A549 (cell line): Measurements from ENCODE around the gene SOX10. TPM values are rescaled to one million over a fixed set of nuclear protein-coding genes. Genes with fewer than 3 reads are reported as not detected.
A peak's percentile ranks its signal among the peaks of the same experiment; 100 is the strongest.
"Not testable (repeated sequence)": the region's sequence is repeated elsewhere in the genome, so short reads cannot be mapped to it uniquely, and the experiment has no call there.

Source experiments
- ATAC-seq, 2 experiments: fragments of 200-7000 bp in 1 of 2; fragments of >200 bp in 1 of 2; cut with Nextera tagmentation in 1 of 2; cut with Tn5 transposase in 1 of 2; 3 replicates each; pipeline versions ENCODE4 v1.8.0 to v1.9.1; 2018 to 2020; ENCODE audit warnings: mild to moderate bottlenecking in 1 of 2, moderate library complexity in 1 of 2
- CTCF ChIA-PET: fragments of 300-600 bp; sonication (Branson Sonifier 250); formaldehyde crosslinking; extraction: SDS; loops from one replicate; lab custom pipeline; 2021; ENCODE audit warnings: antibody characterized with exemption, inconsistent platforms; lab: Yijun Ruan, JAX
- POLR2A ChIA-PET: fragments of 350-600 bp; formaldehyde crosslinking; extraction: SDS; loops from one replicate; lab custom pipeline; 2021; ENCODE audit warnings: antibody characterized with exemption, inconsistent platforms; lab: Yijun Ruan, JAX
- DNase-seq, 2 experiments: peaks; one replicate each; pipeline versions ENCODE4 v3.0.0 to v3.0.0-alpha.2; 2011 to 2016; ENCODE audit warnings: low read depth in 1 of 2, low spot score in 1 of 2
- FAIRE-seq: peaks from 2 replicates; lab custom pipeline; 2011; peaks lifted over from hg19 to GRCh38; lab: Jason Lieb, UNC
- H3K27ac ChIP-seq, 2 experiments: fragments of >200 bp; sonication (Bioruptor Twin); formaldehyde crosslinking; 3 replicates each; pipeline ENCODE4 v1.5.1; 2016 to 2017
- H3K4me1 ChIP-seq: fragments of >200 bp; sonication (Bioruptor Twin); formaldehyde crosslinking; 3 replicates; pipeline ENCODE4 v1.6.1; 2016
- H3K4me2 ChIP-seq: fragments of >200 bp; sonication (Bioruptor Twin); formaldehyde crosslinking; 3 replicates; pipeline ENCODE4 v1.6.1; 2016
- H3K4me3 ChIP-seq: fragments of >200 bp; sonication (Bioruptor Twin); formaldehyde crosslinking; 3 replicates; pipeline ENCODE4 v1.5.1; 2016
- H3K9me3 ChIP-seq: fragments of >200 bp; sonication (Bioruptor Twin); formaldehyde crosslinking; 3 replicates; pipeline ENCODE4 v1.6.1; 2016
- ATOH8 ChIP-seq: fragments of 250-450 bp; sonication (Bioruptor Pico); IDR thresholded peaks from 2 replicates; pipeline ENCODE4 v1.5.0; 2020; ENCODE audit warnings: low read depth, mild to moderate bottlenecking, moderate library complexity
- CBX2 ChIP-seq: fragments of 200-600 bp; sonication (generic); IDR thresholded peaks from 2 replicates; pipeline ENCODE4 v1.6.1; 2016; ENCODE audit warnings: low read depth, mild to moderate bottlenecking, borderline replicate concordance
- CTCF ChIP-seq: fragments of >200 bp; sonication (Bioruptor Twin); formaldehyde crosslinking; IDR thresholded peaks from 3 replicates; pipeline ENCODE4 v1.5.1; 2016
- ESRRA ChIP-seq: fragments of 150-350 bp; IDR thresholded peaks from 2 replicates; pipeline ENCODE4 v1.6.1; 2014; ENCODE audit warnings: mild to moderate bottlenecking, low read length, borderline replicate concordance
- FOXS1 ChIP-seq: fragments of 250-450 bp; sonication (Bioruptor Pico); IDR thresholded peaks from 2 replicates; pipeline ENCODE4 v1.5.0; 2020; ENCODE audit warnings: mild to moderate bottlenecking, moderate library complexity
- GATA3 ChIP-seq: IDR thresholded peaks from 2 replicates; pipeline ENCODE4 v1.6.1; 2012; ENCODE audit warnings: borderline replicate concordance
- JUN ChIP-seq, 2 experiments: fragments of >200 bp; sonication (Bioruptor Twin); formaldehyde crosslinking; IDR thresholded peaks; 2 replicates in 1 of 2; 3 replicates in 1 of 2; pipeline ENCODE4 v1.6.1; 2016 to 2017
- KDM1A ChIP-seq: fragments of 200-600 bp; sonication (generic); IDR thresholded peaks from 2 replicates; pipeline ENCODE4 v1.6.1; 2016; ENCODE audit warnings: low read depth, mild to moderate bottlenecking
- NFE2L2 ChIP-seq: fragments of 150-350 bp; conservative IDR thresholded peaks from 2 replicates; pipeline ENCODE4 v1.6.1; 2014; ENCODE audit warnings: low read length
- RAD21 ChIP-seq, 2 experiments: fragments of >200 bp in 1 of 2; sonication (Bioruptor Twin) in 1 of 2; formaldehyde crosslinking in 1 of 2; IDR thresholded peaks in 1 of 2; conservative IDR thresholded peaks in 1 of 2; 2 replicates in 1 of 2; 3 replicates in 1 of 2; pipeline ENCODE4 v1.6.1; 2012 to 2018; ENCODE audit warnings: inconsistent platforms in 1 of 2
- RCOR1 ChIP-seq: fragments of 150-350 bp; IDR thresholded peaks from 2 replicates; pipeline ENCODE4 v1.6.1; 2014; ENCODE audit warnings: antibody characterized with exemption, low read length, low read depth
- RFX5 ChIP-seq: fragments of 450-650 bp; IDR thresholded peaks from 2 replicates; pipeline ENCODE4 v1.7.1; 2014; ENCODE audit warnings: antibody characterized with exemption, mild to moderate bottlenecking, moderate library complexity
- RNF2 ChIP-seq: fragments of 200-600 bp; sonication (generic); IDR thresholded peaks from 2 replicates; pipeline ENCODE4 v1.6.1; 2016; ENCODE audit warnings: low read depth, mild to moderate bottlenecking, antibody characterized with exemption, moderate library complexity, borderline replicate concordance
- SREBF2 ChIP-seq: fragments of 450-650 bp; IDR thresholded peaks from 2 replicates; pipeline ENCODE4 v1.6.1; 2014; ENCODE audit warnings: mild to moderate bottlenecking, moderate library complexity
- TFCP2L1 ChIP-seq: fragments of 250-450 bp; sonication (Bioruptor Pico); IDR thresholded peaks from 2 replicates; pipeline ENCODE4 v1.5.0; 2021; ENCODE audit warnings: mild to moderate bottlenecking
- ZC3H11A ChIP-seq: fragments of 450-650 bp; IDR thresholded peaks from 2 replicates; pipeline ENCODE4 v1.6.1; 2014; ENCODE audit warnings: antibody characterized with exemption, mild to moderate bottlenecking
- ZNF302 ChIP-seq: fragments of 250-450 bp; sonication (Bioruptor Pico); IDR thresholded peaks from 2 replicates; pipeline ENCODE4 v1.9.0; 2021; ENCODE audit warnings: inconsistent platforms, mild to moderate bottlenecking, moderate library complexity
- ZSCAN20 ChIP-seq: fragments of 250-450 bp; sonication (Bioruptor Pico); IDR thresholded peaks from 2 replicates; pipeline ENCODE4 v1.8.0; 2022; ENCODE audit warnings: mild to moderate bottlenecking, moderate library complexity
- WGBS: methylation state at CpG from one replicate; pipeline ENCODE4 v1.1.6; 2017; ENCODE audit errors: missing lambda C conversion rate; 5-methylcytosine and 5-hydroxymethylcytosine counted together
- polyA plus RNA-seq, 4 experiments: library from polyadenylated mRNA; depleted of rRNA in 3 of 4; stranded (reverse); fragments of >200 nt; fragmentation: RNase III in 1 of 4; extraction: RNeasy Plus Mini Kit Qiagen cat#74134 plus additional on column Dnase treatment in 1 of 4; gene quantifications; 2 replicates in 3 of 4; 3 replicates in 1 of 4; pipeline ENCODE4 v1.2.3, GENCODE V29; 2011 to 2017
- TF ChIP-seq, protein P1 (sequence below): fragments of >200 bp; sonication (Bioruptor Twin); formaldehyde crosslinking; IDR thresholded peaks from 3 replicates; pipeline ENCODE4 v1.6.1; 2016
- TF ChIP-seq, protein P2 (sequence below): IDR thresholded peaks from 2 replicates; pipeline ENCODE4 v1.6.1; 2012
- TF ChIP-seq, protein P3 (sequence below): fragments of 250-450 bp; sonication (Bioruptor Pico); IDR thresholded peaks from 2 replicates; pipeline ENCODE4 v1.5.0; 2021; ENCODE audit warnings: mild to moderate bottlenecking, moderate library complexity, borderline replicate concordance
- TF ChIP-seq, protein P4 (sequence below): fragments of 200-600 bp; sonication (generic); IDR thresholded peaks from 2 replicates; pipeline ENCODE4 v1.6.1; 2016; ENCODE audit warnings: antibody characterized with exemption, mild to moderate bottlenecking, moderate library complexity

SOX10 gene
- polyA plus RNA-seq, 2 of the 4 experiments (the other 2 are of a cell fraction), result not detected

DNA sequence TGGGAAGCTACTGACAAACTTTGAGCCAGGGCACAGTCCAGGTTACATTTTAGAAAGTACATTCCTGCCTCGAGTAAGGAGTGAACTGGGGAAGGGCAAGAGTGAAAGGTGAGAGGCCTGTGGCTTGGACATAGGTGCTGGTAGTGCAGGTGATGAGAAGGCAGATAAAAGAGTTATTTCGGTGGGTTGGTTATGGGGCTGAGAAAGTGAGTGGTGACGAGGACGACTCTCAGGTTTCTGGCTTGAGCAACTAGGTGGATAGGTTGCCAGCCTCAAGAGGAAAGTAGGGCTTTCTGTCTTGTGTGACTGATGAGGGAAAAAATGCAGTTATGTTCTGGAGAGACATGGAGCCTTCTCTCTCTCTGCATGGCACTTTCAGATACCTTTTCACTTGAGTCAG, 27.1 kb downstream of the SOX10 start:
- DNase-seq, result no peak
- Histone ChIP-seq H3K4me3 (no peak overlapping the region), H3K9me3 (no peaks in the 10 kb centered on the region), H3K27ac (no peak overlapping the region), H3K4me1 (peaks cover 7% of the 10 kb centered on the region; the same call in 2 of the 3 replicates), H3K4me2 (no peak overlapping the region)
- 81% methylated on average over 4 of the region's 4 CpGs for WGBS
- ChIA-PET CTCF (interaction anchor here (1.2 kb wide), 1 partner anchor 8 kb away, joined by 5 read pairs; no protein-coding TSS in a partner anchor), POLR2A (no interaction called here)
- FAIRE-seq, result no peak
- no peak for ATAC-seq
- no peak for TF ChIP-seq ATOH8 (CRISPR knock-in tag)
- TF ChIP-seq CTCF, result no peak
- no peak for TF ChIP-seq CBX2
- TF ChIP-seq RNF2, result no peak
- no peak for TF ChIP-seq ZSCAN20 (CRISPR knock-in tag)
- TF ChIP-seq TFCP2L1, result no peak
- no peak for TF ChIP-seq RCOR1
- no peak for TF ChIP-seq JUN (IDR thresholded peaks at IDR 0.05)
- TF ChIP-seq, protein P1, sequence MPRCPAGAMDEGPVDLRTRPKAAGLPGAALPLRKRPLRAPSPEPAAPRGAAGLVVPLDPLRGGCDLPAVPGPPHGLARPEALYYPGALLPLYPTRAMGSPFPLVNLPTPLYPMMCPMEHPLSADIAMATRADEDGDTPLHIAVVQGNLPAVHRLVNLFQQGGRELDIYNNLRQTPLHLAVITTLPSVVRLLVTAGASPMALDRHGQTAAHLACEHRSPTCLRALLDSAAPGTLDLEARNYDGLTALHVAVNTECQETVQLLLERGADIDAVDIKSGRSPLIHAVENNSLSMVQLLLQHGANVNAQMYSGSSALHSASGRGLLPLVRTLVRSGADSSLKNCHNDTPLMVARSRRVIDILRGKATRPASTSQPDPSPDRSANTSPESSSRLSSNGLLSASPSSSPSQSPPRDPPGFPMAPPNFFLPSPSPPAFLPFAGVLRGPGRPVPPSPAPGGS, result no peak
- TF ChIP-seq, protein P2, sequence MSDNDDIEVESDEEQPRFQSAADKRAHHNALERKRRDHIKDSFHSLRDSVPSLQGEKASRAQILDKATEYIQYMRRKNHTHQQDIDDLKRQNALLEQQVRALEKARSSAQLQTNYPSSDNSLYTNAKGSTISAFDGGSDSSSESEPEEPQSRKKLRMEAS, result no peak
- TF ChIP-seq RFX5, result no peak

DNA sequence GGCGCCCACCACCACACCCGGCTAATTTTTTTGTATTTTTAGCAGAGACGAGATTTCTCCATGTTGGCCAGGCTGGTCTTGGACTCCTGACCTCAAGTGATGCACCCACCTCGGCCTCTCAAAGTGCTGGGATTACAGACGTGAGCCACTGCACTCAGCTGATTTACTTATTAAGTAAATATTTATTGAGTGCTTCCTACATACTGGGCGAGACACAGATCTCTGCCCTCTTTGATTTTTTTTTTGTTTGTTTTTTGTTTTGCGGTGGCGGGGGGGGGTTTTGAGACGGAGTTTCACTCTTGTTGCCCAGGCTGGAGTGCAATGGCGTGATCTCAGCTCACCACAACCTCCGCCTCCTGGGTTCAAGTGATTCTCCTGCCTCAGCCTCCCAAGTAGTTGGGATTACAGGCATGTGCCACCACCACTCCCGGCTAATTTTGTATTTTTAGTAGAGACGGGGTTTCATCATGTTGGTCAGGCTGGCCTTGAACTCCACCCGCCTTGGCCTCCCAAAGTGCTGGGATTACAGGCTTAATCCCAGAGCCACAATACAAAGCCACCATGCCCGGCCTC, 28.4 kb downstream of the SOX10 start:
- H3K27ac ChIP-seq, H3K4me1 ChIP-seq, FAIRE-seq, DNase-seq, H3K4me2 ChIP-seq, H3K9me3 ChIP-seq, H3K4me3 ChIP-seq, POLR2A ChIA-PET, ATAC-seq: not testable (repeated sequence)
- CTCF ChIA-PET, result interaction anchor here (1.4 to 1.8 kb wide), 3 partner anchors 10 to 138 kb away, joined by 3 to 13 read pairs (median 7); no protein-coding TSS in a partner anchor
- 79% methylated on average over 15 of the region's 15 CpGs for WGBS

- TF ChIP-seq GATA3, result no peak
- no peak for TF ChIP-seq ZNF302
- TF ChIP-seq FOXS1 (CRISPR knock-in tag), result no peak
- TF ChIP-seq KDM1A, result no peak
- TF ChIP-seq RFX5, result no peak
- TF ChIP-seq ZSCAN20 (CRISPR knock-in tag), result no peak
- no peak for TF ChIP-seq ESRRA
- TF ChIP-seq, protein P3, sequence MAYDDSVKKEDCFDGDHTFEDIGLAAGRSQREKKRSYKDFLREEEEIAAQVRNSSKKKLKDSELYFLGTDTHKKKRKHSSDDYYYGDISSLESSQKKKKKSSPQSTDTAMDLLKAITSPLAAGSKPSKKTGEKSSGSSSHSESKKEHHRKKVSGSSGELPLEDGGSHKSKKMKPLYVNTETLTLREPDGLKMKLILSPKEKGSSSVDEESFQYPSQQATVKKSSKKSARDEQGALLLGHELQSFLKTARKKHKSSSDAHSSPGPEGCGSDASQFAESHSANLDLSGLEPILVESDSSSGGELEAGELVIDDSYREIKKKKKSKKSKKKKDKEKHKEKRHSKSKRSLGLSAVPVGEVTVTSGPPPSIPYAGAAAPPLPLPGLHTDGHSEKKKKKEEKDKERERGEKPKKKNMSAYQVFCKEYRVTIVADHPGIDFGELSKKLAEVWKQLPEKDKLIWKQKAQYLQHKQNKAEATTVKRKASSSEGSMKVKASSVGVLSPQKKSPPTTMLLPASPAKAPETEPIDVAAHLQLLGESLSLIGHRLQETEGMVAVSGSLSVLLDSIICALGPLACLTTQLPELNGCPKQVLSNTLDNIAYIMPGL (CRISPR knock-in tag), result no peak
- no peak for TF ChIP-seq ZC3H11A
- no peak for TF ChIP-seq JUN (IDR thresholded peaks at IDR 0.05)
- TF ChIP-seq RAD21 (conservative IDR thresholded peaks at IDR 0.05 in 1 of 2, IDR thresholded peaks at IDR 0.05 in 1 of 2), result no peak
- TF ChIP-seq, protein P4, sequence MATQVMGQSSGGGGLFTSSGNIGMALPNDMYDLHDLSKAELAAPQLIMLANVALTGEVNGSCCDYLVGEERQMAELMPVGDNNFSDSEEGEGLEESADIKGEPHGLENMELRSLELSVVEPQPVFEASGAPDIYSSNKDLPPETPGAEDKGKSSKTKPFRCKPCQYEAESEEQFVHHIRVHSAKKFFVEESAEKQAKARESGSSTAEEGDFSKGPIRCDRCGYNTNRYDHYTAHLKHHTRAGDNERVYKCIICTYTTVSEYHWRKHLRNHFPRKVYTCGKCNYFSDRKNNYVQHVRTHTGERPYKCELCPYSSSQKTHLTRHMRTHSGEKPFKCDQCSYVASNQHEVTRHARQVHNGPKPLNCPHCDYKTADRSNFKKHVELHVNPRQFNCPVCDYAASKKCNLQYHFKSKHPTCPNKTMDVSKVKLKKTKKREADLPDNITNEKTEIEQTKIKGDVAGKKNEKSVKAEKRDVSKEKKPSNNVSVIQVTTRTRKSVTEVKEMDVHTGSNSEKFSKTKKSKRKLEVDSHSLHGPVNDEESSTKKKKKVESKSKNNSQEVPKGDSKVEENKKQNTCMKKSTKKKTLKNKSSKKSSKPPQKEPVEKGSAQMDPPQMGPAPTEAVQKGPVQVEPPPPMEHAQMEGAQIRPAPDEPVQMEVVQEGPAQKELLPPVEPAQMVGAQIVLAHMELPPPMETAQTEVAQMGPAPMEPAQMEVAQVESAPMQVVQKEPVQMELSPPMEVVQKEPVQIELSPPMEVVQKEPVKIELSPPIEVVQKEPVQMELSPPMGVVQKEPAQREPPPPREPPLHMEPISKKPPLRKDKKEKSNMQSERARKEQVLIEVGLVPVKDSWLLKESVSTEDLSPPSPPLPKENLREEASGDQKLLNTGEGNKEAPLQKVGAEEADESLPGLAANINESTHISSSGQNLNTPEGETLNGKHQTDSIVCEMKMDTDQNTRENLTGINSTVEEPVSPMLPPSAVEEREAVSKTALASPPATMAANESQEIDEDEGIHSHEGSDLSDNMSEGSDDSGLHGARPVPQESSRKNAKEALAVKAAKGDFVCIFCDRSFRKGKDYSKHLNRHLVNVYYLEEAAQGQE, result no peak
- TF ChIP-seq NFE2L2, result no peak
- no peak for TF ChIP-seq SREBF2
- TF ChIP-seq, all 56 proteins: peak for 0
- ATAC-seq (no peak), FAIRE-seq (no peak)
Measured at GRCh38 chr22:37954686-37955085, 29.7 kb downstream of the SOX10 start.

More at GRCh38 chr22:37954686-37955085, 29.7 kb downstream of the SOX10 start:
- Histone ChIP-seq H3K4me2 (peak overlapping the region; percentile 84), H3K27ac (peak overlapping the region in 1 of 2 experiments; percentile 99; a peak in 2 of 6 replicates), H3K4me1 (peaks cover 7% of the 10 kb centered on the region; the same call in 2 of the 3 replicates), H3K4me3 (peak overlapping the region; percentile 79; the same call in 2 of the 3 replicates), H3K9me3 (no peaks in the 10 kb centered on the region)
- ChIA-PET CTCF (interaction anchor here (0.7 to 1.9 kb wide), 7 partner anchors 10 to 137 kb away, joined by 3 to 13 read pairs (median 6); partner anchors contain the start of gene MICALL1), POLR2A (no interaction called here)
- DNase-seq, result no peak
- 62% methylated on average over 4 of the region's 4 CpGs for WGBS
